Activated CD8-positive, alpha-beta memory T cell treated with anti-CD3 and anti-CD28 coated beads, Interleukin-2, amount 50 U/mL, for 4 hours (primary cell): ENCODE results near the gene IL10RB.

Source experiments
- DNase-seq: peaks from one replicate; pipeline ENCODE4 v3.0.0-alpha.2; 2020

The IL10RB gene

GRCh38 chr21:33339918-33340317, 73.8 kb downstream of the IL10RB start:
- no peak for DNase-seq

- no peak for DNase-seq
Measured at GRCh38 chr21:33345751-33346238, 79.6 kb downstream of the IL10RB start.
